Stomach (tissue), 4 donors: Measurements from ENCODE around the gene MTCL1.

Source experiments
- CTCF ChIP-seq, 7 experiments: fragments of 450-650 bp in 4 of 7; fragments of 200-600 bp in 3 of 7; sonication (generic) in 3 of 7; IDR thresholded peaks; one replicate each; pipeline ENCODE4 v1.5.1; 2016 to 2019; ENCODE audit warnings: antibody characterized with exemption in 7 of 7, control low read depth in 2 of 7, mild to moderate bottlenecking in 1 of 7
- POLR2A ChIP-seq, 4 donors: fragments of 450-650 bp; IDR thresholded peaks; one replicate each; pipeline ENCODE4 v1.6.1; 2016; ENCODE audit warnings: antibody characterized with exemption in 4 of 4, control low read depth in 2 of 4, mild to moderate bottlenecking in 1 of 4, moderate library complexity in 1 of 4
- POLR2AphosphoS5 ChIP-seq, 3 donors: sonication (generic); formaldehyde crosslinking; IDR thresholded peaks; one replicate each; pipeline ENCODE4 v1.6.1; 2016; ENCODE audit warnings: antibody characterized with exemption in 3 of 3

GRCh38 chr18:8842506-8842905 is 137.2 kb downstream of the MTCL1 start:
- no peak for TF ChIP-seq CTCF (IDR thresholded peaks at IDR 0.05)
- no peak for TF ChIP-seq POLR2A (IDR thresholded peaks at IDR 0.05)
- TF ChIP-seq POLR2AphosphoS5 (IDR thresholded peaks at IDR 0.05), result no peak
